Effector memory CD4-positive, alpha-beta T cell (primary cell): ENCODE results near the gene EN2.

Experiments
- DNase-seq, 3 donors: peaks; one replicate each; pipeline ENCODE4 v3.0.0-alpha.2; 2020
- H3K27ac ChIP-seq: 2 replicates; pipeline ENCODE4 v1.7.0; 2013; ENCODE audit warnings: mild to moderate bottlenecking, low read length, moderate library complexity; ENCODE audit not compliant: insufficient read depth, poor library complexity, severe bottlenecking
- H3K27me3 ChIP-seq: replicated peaks from 2 replicates; pipeline ENCODE4 v1.7.0; 2013; ENCODE audit warnings: mild to moderate bottlenecking, low read length; ENCODE audit not compliant: insufficient read depth, control insufficient read depth, poor library complexity, severe bottlenecking
- H3K36me3 ChIP-seq: 2 replicates; pipeline ENCODE4 v1.7.0; 2013; ENCODE audit warnings: mild to moderate bottlenecking, low read length, moderate library complexity; ENCODE audit not compliant: control insufficient read depth, insufficient read depth
- H3K4me1 ChIP-seq: 2 replicates; pipeline ENCODE4 v1.7.0; 2013; ENCODE audit warnings: low read length, mild to moderate bottlenecking; ENCODE audit not compliant: control insufficient read depth, insufficient read depth, poor library complexity, severe bottlenecking
- H3K4me3 ChIP-seq: 2 replicates; pipeline ENCODE4 v1.7.0; 2013; ENCODE audit warnings: low read length, low read depth, mild to moderate bottlenecking; ENCODE audit not compliant: insufficient read depth, poor library complexity, severe bottlenecking
- H3K9me3 ChIP-seq: 2 replicates; pipeline ENCODE4 v1.7.0; 2013; ENCODE audit warnings: mild to moderate bottlenecking, low read length, moderate library complexity; ENCODE audit not compliant: control insufficient read depth

EN2 gene

DNA sequence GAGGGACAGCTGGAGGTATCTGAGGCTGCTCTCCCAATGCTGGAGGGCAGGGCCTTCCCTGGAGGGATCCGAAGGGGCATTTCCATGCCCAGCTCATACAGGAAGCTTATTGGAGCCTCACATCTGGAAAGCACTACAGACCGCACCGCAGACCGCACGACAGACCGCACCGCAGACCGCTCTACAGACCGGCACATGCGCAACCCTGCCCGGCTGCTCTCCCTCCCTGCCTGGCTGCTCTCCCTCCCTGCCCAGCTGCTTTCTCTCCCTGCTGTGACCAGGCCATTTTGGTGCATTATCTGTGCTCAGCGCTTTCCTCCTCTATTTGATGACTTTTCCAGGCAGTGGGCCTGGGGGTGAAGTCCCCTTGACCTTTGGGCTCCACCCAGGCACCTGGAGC, 39.6 kb upstream of the EN2 start:
- H3K36me3 ChIP-seq: no peaks in the 10 kb centered on the region
- no peaks in the 10 kb centered on the region for H3K27me3 ChIP-seq
- H3K4me3 ChIP-seq: no peak overlapping the region
- no peak overlapping the region for H3K27ac ChIP-seq
- no peaks in the 10 kb centered on the region for H3K4me1 ChIP-seq
- H3K9me3 ChIP-seq: no peaks in the 10 kb centered on the region
- no peak for DNase-seq

- Histone ChIP-seq H3K9me3 (no peaks in the 10 kb centered on the region), H3K4me3 (no peak overlapping the region), H3K27ac (no peak overlapping the region), H3K36me3 (no peaks in the 10 kb centered on the region), H3K4me1 (no peaks in the 10 kb centered on the region), H3K27me3 (no peaks in the 10 kb centered on the region)
- DNase-seq: no peak
These were observed 38.8 kb upstream of the EN2 start for GRCh38 chr7:155418941-155419755.

- Histone ChIP-seq H3K36me3 (no peaks in the 10 kb centered on the region), H3K27me3 (no peaks in the 10 kb centered on the region), H3K9me3 (no peaks in the 10 kb centered on the region), H3K4me3 (no peak overlapping the region), H3K4me1 (no peaks in the 10 kb centered on the region), H3K27ac (no peak overlapping the region)
- no peak for DNase-seq
These were observed 37.8 kb upstream of the EN2 start for GRCh38 chr7:155420116-155420515.

DNA sequence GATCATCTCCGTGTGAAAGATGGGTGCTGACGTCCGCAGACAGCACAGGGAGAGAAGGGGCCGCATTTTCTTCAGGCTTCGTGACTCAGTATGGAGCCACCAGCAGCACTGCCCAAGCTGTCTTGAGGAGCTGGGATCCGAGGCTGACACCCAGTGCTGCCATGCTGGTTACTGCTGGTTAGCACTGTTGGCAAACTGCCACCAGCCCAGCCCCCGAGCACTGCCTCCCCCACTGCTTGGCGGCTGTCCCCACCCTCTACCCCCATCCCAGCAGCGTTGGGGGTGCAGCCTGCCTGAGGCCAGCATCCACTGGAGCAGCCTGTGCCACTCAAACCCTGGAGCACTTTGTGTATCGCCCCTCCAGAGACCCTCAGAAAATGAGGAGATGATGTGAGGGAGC, 35.8 kb upstream of the EN2 start:
- Histone ChIP-seq H3K9me3 (no peaks in the 10 kb centered on the region), H3K4me3 (no peak overlapping the region), H3K27me3 (no peaks in the 10 kb centered on the region), H3K27ac (no peak overlapping the region), H3K36me3 (no peaks in the 10 kb centered on the region), H3K4me1 (no peaks in the 10 kb centered on the region)
- DNase-seq: no peak

DNA sequence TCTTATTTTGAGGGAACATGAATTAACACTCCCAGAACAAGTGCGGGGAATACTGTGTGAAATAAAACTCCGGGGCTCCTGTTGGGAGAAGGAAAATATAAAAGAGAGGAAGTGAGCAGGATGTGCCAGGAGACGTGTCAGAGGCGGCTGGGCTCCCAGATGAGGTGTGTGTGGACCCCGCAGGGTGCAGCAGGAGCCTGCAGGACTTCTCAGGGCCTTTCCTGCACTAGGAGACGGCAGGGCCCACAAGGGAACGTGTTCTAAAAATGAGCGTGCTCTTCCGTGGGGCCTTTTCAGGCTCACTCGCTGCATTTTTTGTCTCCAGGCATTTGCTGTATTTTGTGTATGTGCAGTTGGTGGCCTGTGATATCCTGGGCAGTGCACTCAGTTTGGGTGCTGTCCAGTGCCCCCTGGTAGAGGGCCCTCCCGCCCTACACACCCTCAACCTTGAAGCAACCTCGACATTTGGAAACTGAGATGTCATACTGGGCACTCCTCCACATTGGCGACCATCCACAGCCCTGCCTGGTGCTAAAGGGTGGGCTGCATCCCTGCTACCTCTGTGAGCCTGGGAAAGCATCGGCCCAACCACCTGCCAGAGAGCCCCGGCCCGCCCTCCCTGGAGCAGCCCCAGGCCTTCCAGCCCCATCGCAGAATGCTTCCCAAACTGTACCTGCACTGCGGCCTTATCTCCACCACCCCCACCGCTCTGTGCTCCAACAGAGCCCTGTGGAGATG, 35.2 kb upstream of the EN2 start:
- H3K4me1 ChIP-seq: no peaks in the 10 kb centered on the region
- H3K36me3 ChIP-seq: no peaks in the 10 kb centered on the region
- H3K27me3 ChIP-seq: no peaks in the 10 kb centered on the region
- no peak overlapping the region for H3K4me3 ChIP-seq
- H3K9me3 ChIP-seq: no peaks in the 10 kb centered on the region
- H3K27ac ChIP-seq: no peak overlapping the region
- no peak for DNase-seq

GRCh38 chr7:155423337-155424285, 34.3 kb upstream of the EN2 start:
- Histone ChIP-seq H3K9me3 (no peaks in the 10 kb centered on the region), H3K4me1 (no peaks in the 10 kb centered on the region), H3K36me3 (no peaks in the 10 kb centered on the region), H3K4me3 (no peak overlapping the region), H3K27me3 (no peaks in the 10 kb centered on the region), H3K27ac (no peak overlapping the region)
- no peak for DNase-seq

DNA sequence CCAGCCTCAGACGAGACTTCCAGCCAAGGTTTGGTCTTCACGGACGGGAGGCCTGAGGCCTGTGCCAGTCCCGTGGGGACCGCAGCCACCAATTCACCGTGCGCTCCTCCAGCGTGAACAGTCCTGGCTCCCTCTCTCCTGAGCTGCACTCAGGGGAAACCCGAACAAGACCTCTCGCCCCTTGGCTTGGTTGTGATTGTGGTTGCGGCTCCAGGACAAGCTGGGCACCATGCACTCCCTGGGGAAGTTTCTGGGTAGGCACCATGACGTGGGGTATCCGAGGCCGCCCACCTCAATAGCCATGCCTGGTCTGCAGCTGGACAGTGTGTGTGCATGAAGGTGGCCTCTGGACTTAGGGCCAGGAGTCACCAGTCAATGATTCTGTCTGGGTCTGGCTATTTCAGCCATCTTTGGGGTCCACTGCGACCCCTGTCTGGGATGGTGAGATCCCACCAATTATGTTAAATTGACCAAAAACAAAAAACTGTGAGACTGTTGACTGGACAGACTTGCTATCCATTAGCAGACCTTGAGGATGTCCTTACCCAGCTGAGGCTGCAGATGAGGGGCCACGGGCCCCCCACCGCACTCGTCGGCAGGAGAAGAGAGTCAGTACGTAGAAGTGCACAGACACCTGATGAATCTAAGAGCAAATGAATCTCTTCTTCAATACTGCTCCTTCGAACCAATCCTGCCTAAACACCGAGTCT, 33.5 kb upstream of the EN2 start:
- no peak for DNase-seq
- Histone ChIP-seq H3K27ac (no peak overlapping the region), H3K9me3 (no peaks in the 10 kb centered on the region), H3K27me3 (no peaks in the 10 kb centered on the region), H3K4me3 (no peak overlapping the region), H3K36me3 (no peaks in the 10 kb centered on the region), H3K4me1 (no peaks in the 10 kb centered on the region)

- no peak overlapping the region for H3K27ac ChIP-seq
- no peaks in the 10 kb centered on the region for H3K4me1 ChIP-seq
- H3K27me3 ChIP-seq: no peaks in the 10 kb centered on the region
- H3K4me3 ChIP-seq: no peak overlapping the region
- DNase-seq: no peak
- no peaks in the 10 kb centered on the region for H3K36me3 ChIP-seq
- H3K9me3 ChIP-seq: no peaks in the 10 kb centered on the region
These were observed 33.0 kb upstream of the EN2 start for GRCh38 chr7:155425011-155425340.

DNA sequence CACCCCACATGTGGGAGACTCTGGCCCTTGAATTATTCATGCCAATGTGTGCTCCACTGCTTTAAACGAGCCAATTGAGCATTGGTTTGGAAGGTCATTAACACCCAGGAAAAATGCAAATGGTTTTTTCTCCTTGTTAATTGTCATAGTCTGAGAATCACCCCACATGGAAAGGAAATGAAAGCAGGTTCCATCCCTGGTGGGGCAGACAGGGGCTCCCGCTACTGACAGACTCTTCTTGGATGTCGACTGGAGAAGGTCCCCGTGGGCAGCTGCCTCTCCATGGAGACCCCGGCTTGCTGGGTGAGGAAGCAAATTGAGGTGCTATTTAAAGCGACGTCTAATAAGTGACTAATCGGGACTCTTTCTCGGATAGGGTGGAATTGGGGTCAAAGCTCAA, 32.0 kb upstream of the EN2 start:
- Histone ChIP-seq H3K4me3 (no peak overlapping the region), H3K4me1 (no peaks in the 10 kb centered on the region), H3K9me3 (no peaks in the 10 kb centered on the region), H3K27me3 (no peaks in the 10 kb centered on the region), H3K27ac (no peak overlapping the region), H3K36me3 (no peaks in the 10 kb centered on the region)
- no peak for DNase-seq
